ENCODE results near the gene GPC5. TPM values are rescaled to one million over a fixed set of nuclear protein-coding genes. Genes with fewer than 3 reads are reported as not detected.
"Not testable (repeated sequence)": the region's sequence is repeated elsewhere in the genome, so short reads cannot be mapped to it uniquely, and the experiment has no call there.

Gene GPC5
- total and polyA plus RNA-seq, 4 donors: 15.2 to 54.4 (median 24.0) TPM

- no peaks in the 10 kb centered on the region for H3K9me3 ChIP-seq (ENCODE audit: control insufficient read depth, insufficient read depth, low read length)
- no peak overlapping the region for H3K4me3 ChIP-seq (ENCODE audit: low read depth, low read length)
- H3K27me3 ChIP-seq (ENCODE audit: control insufficient read depth, insufficient read depth, low read length): no peaks in the 10 kb centered on the region
- H3K4me1 ChIP-seq (ENCODE audit: control insufficient read depth, insufficient read depth, low read length): no peaks in the 10 kb centered on the region
- DNase-seq (ENCODE audit: low read depth in 4 of 6, low spot score in 6 of 6): peak in 4 of 6 donors; percentile 12 to 89 (median 50)
- WGBS (ENCODE audit: insufficient coverage): 38% methylated on average over 4 of the region's 7 CpGs
- no peaks in the 10 kb centered on the region for H3K36me3 ChIP-seq (ENCODE audit: control insufficient read depth, insufficient read depth, low read length)
- H3K27ac ChIP-seq (ENCODE audit: low read depth, low read length): no peak overlapping the region
These were observed 1064.7 kb downstream of the GPC5 start for GRCh38 chr13:92463134-92463533.

DNA sequence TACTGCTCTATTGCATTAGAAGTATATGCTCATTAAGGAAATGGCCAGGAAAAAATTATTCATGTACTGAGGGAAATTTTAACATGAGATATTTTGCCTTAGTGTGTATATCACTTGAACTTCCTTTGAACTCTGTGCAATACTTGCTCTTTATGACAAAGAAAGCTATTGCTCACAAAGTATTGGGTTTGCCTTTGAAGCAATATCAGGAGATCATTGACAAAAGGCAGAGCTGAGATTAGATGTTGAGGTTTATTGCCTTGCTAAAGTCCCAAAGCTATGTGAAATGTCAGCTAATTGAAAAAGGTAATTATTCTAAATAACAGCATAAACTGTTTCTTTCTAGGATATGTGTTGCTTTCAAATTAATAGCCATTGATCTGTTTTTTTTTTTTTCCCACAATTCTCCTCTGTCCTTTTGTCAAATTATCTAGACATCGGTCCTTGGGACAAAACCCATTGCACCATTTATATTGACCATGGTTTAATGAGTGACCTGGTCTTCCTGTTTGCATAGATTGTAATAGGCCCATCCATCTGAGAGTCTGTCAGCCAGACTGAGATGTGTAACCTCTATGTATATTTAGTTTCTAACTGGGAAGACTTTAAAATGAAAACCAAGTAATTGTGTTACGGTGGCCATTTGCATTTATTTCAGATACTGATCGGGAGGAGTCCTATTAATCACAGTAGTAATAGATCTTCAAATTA is 1075.5 kb downstream of the GPC5 start:
- WGBS (ENCODE audit: insufficient coverage): no CpG with 5 or more reads among the region's 3 CpGs
- no peaks in the 10 kb centered on the region for H3K27me3 ChIP-seq (ENCODE audit: control insufficient read depth, insufficient read depth, low read length)
- no peaks in the 10 kb centered on the region for H3K36me3 ChIP-seq (ENCODE audit: control insufficient read depth, insufficient read depth, low read length)
- H3K4me3 ChIP-seq (ENCODE audit: low read depth, low read length): no peak overlapping the region
- DNase-seq (ENCODE audit: low read depth in 4 of 6, low spot score in 6 of 6): peak in 1 of 6 donors; percentile 48
- no peak overlapping the region for H3K27ac ChIP-seq (ENCODE audit: low read depth, low read length)
- no peaks in the 10 kb centered on the region for H3K9me3 ChIP-seq (ENCODE audit: control insufficient read depth, insufficient read depth, low read length)
- no peaks in the 10 kb centered on the region for H3K4me1 ChIP-seq (ENCODE audit: control insufficient read depth, insufficient read depth, low read length)

DNA sequence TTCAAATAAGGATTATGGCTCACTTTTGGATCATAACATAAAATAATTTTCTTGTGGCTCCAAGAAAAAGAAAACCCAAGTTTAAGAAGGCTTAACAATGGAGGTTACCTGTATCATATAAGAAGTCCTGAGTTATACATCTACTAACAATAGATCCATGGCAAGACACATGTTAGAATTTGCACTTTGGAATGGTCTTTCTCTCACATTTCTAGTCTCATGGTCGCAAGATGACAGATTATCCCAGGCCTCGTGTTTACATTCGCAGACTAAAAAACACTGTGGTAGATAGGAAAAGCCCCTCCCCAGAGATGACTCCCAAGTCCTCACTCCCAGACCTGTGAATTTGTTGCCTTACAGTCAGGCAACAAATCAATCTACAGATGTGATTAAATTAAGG is 1082.0 kb downstream of the GPC5 start:
- Histone ChIP-seq H3K9me3 (ENCODE audit: control insufficient read depth, insufficient read depth, low read length) (no peaks in the 10 kb centered on the region), H3K27me3 (ENCODE audit: control insufficient read depth, insufficient read depth, low read length) (no peaks in the 10 kb centered on the region), H3K27ac (ENCODE audit: low read depth, low read length) (no peak overlapping the region), H3K4me3 (ENCODE audit: low read depth, low read length) (no peak overlapping the region), H3K36me3 (ENCODE audit: control insufficient read depth, insufficient read depth, low read length) (no peaks in the 10 kb centered on the region), H3K4me1 (ENCODE audit: control insufficient read depth, insufficient read depth, low read length) (no peaks in the 10 kb centered on the region)
- no peak for DNase-seq (ENCODE audit: low read depth in 4 of 6, low spot score in 6 of 6)
- WGBS (ENCODE audit: insufficient coverage): no CpG with 5 or more reads among the region's 3 CpGs

DNA sequence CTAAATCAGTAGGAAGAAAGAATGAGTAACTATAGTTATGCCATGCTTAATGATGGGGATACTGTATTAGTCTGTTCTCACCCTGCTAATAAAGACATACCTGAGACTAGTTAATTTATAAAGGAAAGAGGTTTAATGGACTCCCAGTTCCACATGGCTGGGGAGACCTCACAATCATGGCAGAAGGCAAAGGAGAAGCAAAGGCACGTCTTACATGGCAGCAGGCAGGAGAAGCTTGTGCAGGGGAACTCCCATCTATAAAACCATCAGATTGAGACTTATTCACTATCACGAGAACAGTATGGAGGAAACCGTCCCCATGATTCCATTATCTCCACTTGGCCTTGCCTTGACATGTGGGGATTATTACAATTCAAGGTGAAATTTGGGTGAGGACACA is 1084.4 kb downstream of the GPC5 start:
- H3K9me3 ChIP-seq (ENCODE audit: control insufficient read depth, insufficient read depth, low read length); H3K27ac ChIP-seq (ENCODE audit: low read depth, low read length); H3K27me3 ChIP-seq (ENCODE audit: control insufficient read depth, insufficient read depth, low read length); H3K4me3 ChIP-seq (ENCODE audit: low read depth, low read length); DNase-seq (ENCODE audit: low read depth in 4 of 6, low spot score in 6 of 6); H3K4me1 ChIP-seq (ENCODE audit: control insufficient read depth, insufficient read depth, low read length); H3K36me3 ChIP-seq (ENCODE audit: control insufficient read depth, insufficient read depth, low read length): not testable (repeated sequence)
- WGBS (ENCODE audit: insufficient coverage): no CpG with 5 or more reads among the region's 3 CpGs

- H3K4me1 ChIP-seq (ENCODE audit: control insufficient read depth, insufficient read depth, low read length): no peaks in the 10 kb centered on the region
- H3K4me3 ChIP-seq (ENCODE audit: low read depth, low read length): no peak overlapping the region
- H3K27me3 ChIP-seq (ENCODE audit: control insufficient read depth, insufficient read depth, low read length): no peaks in the 10 kb centered on the region
- DNase-seq (ENCODE audit: low read depth in 4 of 6, low spot score in 6 of 6): no peak
- H3K36me3 ChIP-seq (ENCODE audit: control insufficient read depth, insufficient read depth, low read length): no peaks in the 10 kb centered on the region
- H3K27ac ChIP-seq (ENCODE audit: low read depth, low read length): no peak overlapping the region
- no peaks in the 10 kb centered on the region for H3K9me3 ChIP-seq (ENCODE audit: control insufficient read depth, insufficient read depth, low read length)
- 100% methylated on average over 2 of the region's 3 CpGs for WGBS (ENCODE audit: insufficient coverage)
These were observed 1085.5 kb downstream of the GPC5 start for GRCh38 chr13:92483894-92484293.

GRCh38 chr13:92487238-92487637 is 1088.8 kb downstream of the GPC5 start:
- no peak overlapping the region for H3K4me3 ChIP-seq (ENCODE audit: low read depth, low read length)
- no peak overlapping the region for H3K27ac ChIP-seq (ENCODE audit: low read depth, low read length)
- no peaks in the 10 kb centered on the region for H3K36me3 ChIP-seq (ENCODE audit: control insufficient read depth, insufficient read depth, low read length)
- H3K9me3 ChIP-seq (ENCODE audit: control insufficient read depth, insufficient read depth, low read length): no peaks in the 10 kb centered on the region
- no peaks in the 10 kb centered on the region for H3K4me1 ChIP-seq (ENCODE audit: control insufficient read depth, insufficient read depth, low read length)
- H3K27me3 ChIP-seq (ENCODE audit: control insufficient read depth, insufficient read depth, low read length): no peaks in the 10 kb centered on the region
- no peak for DNase-seq (ENCODE audit: low read depth in 4 of 6, low spot score in 6 of 6)

DNA sequence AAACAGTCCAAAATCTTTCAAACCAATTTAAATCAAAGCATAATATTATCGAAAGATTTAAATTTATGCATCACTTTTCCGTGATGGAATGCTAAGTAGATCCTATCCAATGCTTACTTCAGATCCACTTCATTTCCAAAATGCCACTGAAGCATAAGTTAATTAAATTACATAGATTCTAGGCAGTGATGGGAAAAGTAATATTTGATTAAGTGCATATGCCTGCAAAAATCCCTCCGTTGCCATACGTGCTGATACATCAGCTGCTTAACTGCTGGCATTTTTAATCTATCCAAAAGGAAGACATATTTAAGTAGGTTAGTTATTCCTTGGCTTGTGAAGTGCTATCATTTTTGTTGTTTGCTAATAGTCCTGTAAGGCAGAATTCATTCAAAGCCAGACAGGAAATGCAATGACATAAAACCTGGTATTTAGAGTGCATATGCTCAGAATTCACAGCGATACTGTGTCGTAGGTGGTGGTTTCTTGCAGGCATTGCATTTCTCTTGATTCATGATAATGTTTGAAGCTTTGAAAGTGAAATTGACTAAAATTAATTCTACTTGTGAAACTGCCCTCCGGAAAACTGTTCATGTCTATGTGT is 1089.9 kb downstream of the GPC5 start:
- Histone ChIP-seq H3K9me3 (ENCODE audit: control insufficient read depth, insufficient read depth, low read length) (no peaks in the 10 kb centered on the region), H3K4me1 (ENCODE audit: control insufficient read depth, insufficient read depth, low read length) (no peaks in the 10 kb centered on the region), H3K4me3 (ENCODE audit: low read depth, low read length) (no peak overlapping the region), H3K27me3 (ENCODE audit: control insufficient read depth, insufficient read depth, low read length) (no peaks in the 10 kb centered on the region), H3K36me3 (ENCODE audit: control insufficient read depth, insufficient read depth, low read length) (no peaks in the 10 kb centered on the region), H3K27ac (ENCODE audit: low read depth, low read length) (no peak overlapping the region)
- DNase-seq (ENCODE audit: low read depth in 4 of 6, low spot score in 6 of 6): peak in 2 of 6 donors; percentile 35 to 74
- no CpG with 5 or more reads among the region's 7 CpGs for WGBS (ENCODE audit: insufficient coverage)

DNA sequence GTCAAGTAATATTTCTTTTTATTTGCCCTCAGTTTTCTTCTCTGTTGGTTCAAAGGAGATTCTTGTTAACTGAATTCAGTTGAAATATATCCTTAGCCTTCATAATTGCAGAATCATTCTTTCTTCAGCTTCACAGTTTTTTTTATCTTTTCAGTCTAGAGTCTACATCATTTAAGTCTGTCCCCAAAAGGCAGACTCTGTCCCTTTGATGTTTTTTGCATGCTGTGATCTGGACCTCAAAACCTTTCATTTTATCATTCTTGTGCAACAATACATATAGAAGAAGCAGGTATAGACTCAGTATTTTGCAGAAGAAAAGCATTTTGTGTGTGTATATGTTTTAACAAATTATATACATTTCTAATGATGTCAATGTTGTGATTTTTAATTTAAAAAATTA is 1093.4 kb downstream of the GPC5 start:
- Histone ChIP-seq H3K27me3 (ENCODE audit: control insufficient read depth, insufficient read depth, low read length) (no peaks in the 10 kb centered on the region), H3K4me1 (ENCODE audit: control insufficient read depth, insufficient read depth, low read length) (no peaks in the 10 kb centered on the region), H3K36me3 (ENCODE audit: control insufficient read depth, insufficient read depth, low read length) (no peaks in the 10 kb centered on the region), H3K9me3 (ENCODE audit: control insufficient read depth, insufficient read depth, low read length) (no peaks in the 10 kb centered on the region), H3K27ac (ENCODE audit: low read depth, low read length) (no peak overlapping the region), H3K4me3 (ENCODE audit: low read depth, low read length) (no peak overlapping the region)
- DNase-seq (ENCODE audit: low read depth in 4 of 6, low spot score in 6 of 6): no peak

GRCh38 chr13:92494915-92495314 is 1096.5 kb downstream of the GPC5 start:
- no peak overlapping the region for H3K27ac ChIP-seq (ENCODE audit: low read depth, low read length)
- no peaks in the 10 kb centered on the region for H3K4me1 ChIP-seq (ENCODE audit: control insufficient read depth, insufficient read depth, low read length)
- no peak overlapping the region for H3K4me3 ChIP-seq (ENCODE audit: low read depth, low read length)
- H3K9me3 ChIP-seq (ENCODE audit: control insufficient read depth, insufficient read depth, low read length): no peaks in the 10 kb centered on the region
- H3K27me3 ChIP-seq (ENCODE audit: control insufficient read depth, insufficient read depth, low read length): no peaks in the 10 kb centered on the region
- WGBS (ENCODE audit: insufficient coverage): no CpG with 5 or more reads among the region's 2 CpGs
- no peak for DNase-seq (ENCODE audit: low read depth in 4 of 6, low spot score in 6 of 6)
- H3K36me3 ChIP-seq (ENCODE audit: control insufficient read depth, insufficient read depth, low read length): no peaks in the 10 kb centered on the region

DNA sequence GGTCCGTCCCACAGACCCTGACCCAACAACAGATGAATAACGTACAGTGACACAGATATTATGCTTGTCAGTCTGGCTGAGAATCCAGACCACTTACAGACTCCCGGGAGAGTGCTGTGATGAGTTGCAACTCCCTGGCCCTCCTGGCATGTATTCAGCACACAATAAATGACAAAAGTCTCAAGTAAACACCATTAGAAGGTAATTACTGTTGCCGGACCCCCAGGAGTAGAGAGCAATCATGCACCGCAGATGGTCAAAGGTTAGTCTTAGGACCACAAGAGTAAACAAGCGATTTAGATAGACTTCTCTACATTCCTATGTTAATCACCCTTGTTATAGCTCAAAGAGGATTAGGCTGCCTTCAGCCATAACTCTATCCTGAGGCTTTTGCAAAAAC is 1101.8 kb downstream of the GPC5 start:
- no peak for DNase-seq (ENCODE audit: low read depth in 4 of 6, low spot score in 6 of 6)

More for the DNA sequence above, 1101.8 kb downstream of the GPC5 start:
- Histone ChIP-seq H3K4me1 (ENCODE audit: control insufficient read depth, insufficient read depth, low read length) (no peaks in the 10 kb centered on the region), H3K36me3 (ENCODE audit: control insufficient read depth, insufficient read depth, low read length) (no peaks in the 10 kb centered on the region), H3K4me3 (ENCODE audit: low read depth, low read length) (no peak overlapping the region), H3K27me3 (ENCODE audit: control insufficient read depth, insufficient read depth, low read length) (no peaks in the 10 kb centered on the region), H3K9me3 (ENCODE audit: control insufficient read depth, insufficient read depth, low read length) (no peaks in the 10 kb centered on the region), H3K27ac (ENCODE audit: low read depth, low read length) (no peak overlapping the region)
- WGBS (ENCODE audit: insufficient coverage): 37% methylated on average over 2 of the region's 6 CpGs

Data from spinal cord (tissue), 10 donors.